K562 (cell line): Measurements from ENCODE around the gene MAMDC4. TPM values are rescaled to one million over a fixed set of nuclear protein-coding genes. Genes with fewer than 3 reads are reported as not detected.
A peak's percentile ranks its signal among the peaks of the same experiment; 100 is the strongest.

Experiments used
- BRF1 ChIP-seq: IDR thresholded peaks from 3 replicates; pipeline ENCODE4 v1.6.1; 2011; ENCODE audit warnings: borderline replicate concordance, mild to moderate bottlenecking; ENCODE audit not compliant: insufficient read length; ENCODE audit errors: extremely low read depth
- DNMT1 ChIP-seq: fragments of 450-650 bp; IDR thresholded peaks from 2 replicates; pipeline ENCODE4 v1.6.1; 2016; ENCODE audit warnings: antibody characterized with exemption, mild to moderate bottlenecking
- EWSR1 ChIP-seq: fragments of 450-650 bp; IDR thresholded peaks from 2 replicates; pipeline ENCODE4 v1.6.1; 2018; ENCODE audit warnings: borderline replicate concordance, mild to moderate bottlenecking, low read depth, moderate library complexity; ENCODE audit not compliant: partially characterized antibody
- KAT7 ChIP-seq: sonication (generic); formaldehyde crosslinking; IDR thresholded peaks from 2 replicates; pipeline ENCODE4 v1.8.0; 2022; ENCODE audit warnings: missing genetic modification reagents, mild to moderate bottlenecking, borderline replicate concordance
- L3MBTL2 ChIP-seq: fragments of 450-650 bp; IDR thresholded peaks from 2 replicates; pipeline ENCODE4 v1.6.1; 2016; ENCODE audit warnings: mild to moderate bottlenecking, moderate library complexity
- MECOM ChIP-seq: fragments of 250-450 bp; sonication (Bioruptor Pico); IDR thresholded peaks from 2 replicates; pipeline ENCODE4 v1.8.0; 2022; ENCODE audit warnings: inconsistent platforms
- OTX1 ChIP-seq: fragments of 450-650 bp; formaldehyde crosslinking; IDR thresholded peaks from 2 replicates; pipeline ENCODE4 v1.4.0; 2022; ENCODE audit warnings: mild to moderate bottlenecking
- POLR2A ChIP-seq: fragments of 450-650 bp; conservative IDR thresholded peaks from 2 replicates; pipeline ENCODE4 v1.6.1; 2016
- POLR2B ChIP-seq: fragments of 450-650 bp; IDR thresholded peaks from 2 replicates; pipeline ENCODE4 v1.6.1; 2018; ENCODE audit warnings: low read depth; ENCODE audit not compliant: partially characterized antibody
- RAD51 ChIP-seq: fragments of 450-650 bp; IDR thresholded peaks from 2 replicates; pipeline ENCODE4 v1.7.1; 2016; ENCODE audit warnings: low read depth, mild to moderate bottlenecking, borderline replicate concordance
- RBM22 ChIP-seq: fragments of 200-400 bp; formaldehyde crosslinking; IDR thresholded peaks from 2 replicates; pipeline ENCODE4 v1.6.1; 2018; ENCODE audit warnings: low read length, low read depth; ENCODE audit not compliant: poor library complexity, severe bottlenecking
- SIN3A ChIP-seq, 2 experiments: fragments of 150-350 bp in 1 of 2; IDR thresholded peaks; 2 replicates each; pipeline ENCODE4 v1.6.1; 2011 to 2016; ENCODE audit warnings: borderline replicate concordance in 2 of 2, low read depth in 2 of 2, low read length in 2 of 2, mild to moderate bottlenecking in 2 of 2, moderate library complexity in 2 of 2; ENCODE audit not compliant: control insufficient read depth in 1 of 2
- SP1 ChIP-seq: sonication (generic); formaldehyde crosslinking; IDR thresholded peaks from 2 replicates; pipeline ENCODE4 v1.8.1; 2022; ENCODE audit warnings: mild to moderate bottlenecking, missing genetic modification reagents
- SPI1 ChIP-seq: IDR thresholded peaks from 2 replicates; pipeline ENCODE4 v1.6.1; 2011; ENCODE audit warnings: low read depth, low read length, control low read depth, borderline replicate concordance
- SUPT5H ChIP-seq: fragments of 450-650 bp; IDR thresholded peaks from 2 replicates; pipeline ENCODE4 v1.6.1; 2016
- TAF15 ChIP-seq: fragments of 200-400 bp; formaldehyde crosslinking; IDR thresholded peaks from 2 replicates; pipeline ENCODE4 v1.6.1; 2017; ENCODE audit warnings: mild to moderate bottlenecking, low read depth, low read length, moderate library complexity
- TFAP4 ChIP-seq: sonication (generic); formaldehyde crosslinking; IDR thresholded peaks from 2 replicates; pipeline ENCODE4 v1.8.0; 2022; ENCODE audit warnings: missing genetic modification reagents, mild to moderate bottlenecking, moderate library complexity, borderline replicate concordance
- VEZF1 ChIP-seq: fragments of 200-800 bp; sonication (Bioruptor generic); IDR thresholded peaks from 2 replicates; pipeline ENCODE4 v1.6.1; 2017; ENCODE audit warnings: missing genetic modification characterization, missing compliant biosample characterization
- ZBTB43 ChIP-seq: sonication (generic); formaldehyde crosslinking; IDR thresholded peaks from 2 replicates; pipeline ENCODE4 v1.8.0; 2023; ENCODE audit warnings: mild to moderate bottlenecking, missing genetic modification reagents
- ZKSCAN8 ChIP-seq: fragments of 200-800 bp; sonication (Bioruptor generic); IDR thresholded peaks from 2 replicates; pipeline ENCODE4 v1.6.1; 2016; ENCODE audit warnings: missing genetic modification characterization, missing compliant biosample characterization
- ZNF146 ChIP-seq: IDR thresholded peaks from one replicate; pipeline ENCODE4 v1.6.1; 2018; ENCODE audit warnings: missing compliant biosample characterization; ENCODE audit not compliant: unreplicated experiment
- ZNF23 ChIP-seq: fragments of 250-450 bp; sonication (Bioruptor Pico); IDR thresholded peaks from 2 replicates; pipeline ENCODE4 v1.4.0; 2020; ENCODE audit warnings: mild to moderate bottlenecking
- ZNF274 ChIP-seq: IDR thresholded peaks from 2 replicates; pipeline ENCODE4 v1.6.1; 2011; ENCODE audit warnings: low read depth, mild to moderate bottlenecking, low read length, moderate library complexity, borderline replicate concordance
- ZNF740 ChIP-seq, 3 experiments: fragments of 200-800 bp in 1 of 3; sonication (Bioruptor generic) in 1 of 3; sonication (generic) in 1 of 3; formaldehyde crosslinking in 1 of 3; IDR thresholded peaks; 2 replicates each; pipeline versions ENCODE4 v1.6.1 to v1.8.0; 2016 to 2022; ENCODE audit warnings: mild to moderate bottlenecking in 2 of 3, missing compliant biosample characterization in 2 of 3, missing genetic modification characterization in 2 of 3, missing genetic modification reagents in 1 of 3
- polyA plus RNA-seq, 8 experiments: library from polyadenylated mRNA; depleted of rRNA in 4 of 8; stranded (reverse) in 5 of 8; unstranded in 3 of 8; fragments of >200 nt; fragmentation: Nextera tagmentation in 2 of 8; fragmentation: Illumina TruSeq in 1 of 8; extraction: Ambion mirVana in 2 of 8; extraction: Trizol in 1 of 8; gene quantifications; 2 replicates each; pipeline versions ENCODE4 v1.2.1 to v1.2.3, GENCODE V29; 2011 to 2014; ENCODE audit warnings: inconsistent platforms in 1 of 8, missing spikeins in 1 of 8
- total RNA-seq, 7 experiments: library from RNA; depleted of rRNA in 6 of 7; stranded (reverse); fragments of >200 nt in 6 of 7; fragmentation: Illumina TruSeq in 2 of 7; extraction: Trizol in 2 of 7; gene quantifications; 2 replicates each; pipeline versions ENCODE4 v1.2.1 to v1.2.3, GENCODE V29; 2011 to 2021; ENCODE audit warnings: low replicate concordance in 1 of 7

Gene MAMDC4
- total and polyA plus RNA-seq, 9 of the 15 experiments (the other 6 are each of a cell fraction or from before 2014, with no cell fraction given), result 0.03 to 10.8 (median 1.5) TPM

- TF ChIP-seq ZBTB43, result no peak
- TF ChIP-seq SPI1, result no peak
- TF ChIP-seq POLR2B, result peak; percentile 64
- peak; percentile 77 for TF ChIP-seq POLR2A
- TF ChIP-seq OTX1, result peak; percentile 40; the same call in 1 of the 2 replicates
- no peak for TF ChIP-seq DNMT1
- TF ChIP-seq MECOM (CRISPR knock-in tag), result no peak
- TF ChIP-seq BRF1, result no peak
- TF ChIP-seq SUPT5H, result peak; percentile 70
- peak in 1 of 2 experiments; percentile 35; a peak in 1 of 4 replicates for TF ChIP-seq SIN3A (IDR thresholded peaks at IDR 0.05; ENCODE audit: borderline replicate concordance in 2 of 2, control insufficient read depth in 1 of 2, low read depth in 2 of 2, low read length in 2 of 2)
- no peak for TF ChIP-seq ZNF23 (CRISPR knock-in tag)
- no peak for TF ChIP-seq EWSR1
- TF ChIP-seq ZNF274, result no peak
- TF ChIP-seq RAD51, result no peak
- TF ChIP-seq RBM22, result peak; percentile 83
- no peak for TF ChIP-seq ZKSCAN8 (CRISPR knock-in tag)
- 0 out of 2 replicates have a peak, but pooled peaks have one; percentile 75 for TF ChIP-seq TAF15
- 0 out of 2 replicates have a peak, but pooled peaks have one; percentile 40 for TF ChIP-seq ZNF740 (CRISPR knock-in tag; IDR thresholded peaks at IDR 0.05)
- TF ChIP-seq ZNF740 (tag; IDR thresholded peaks at IDR 0.05), result no peak
- peak; percentile 2; the same call in 1 of the 2 replicates for TF ChIP-seq SP1 (CRISPR knock-in tag)
- TF ChIP-seq TFAP4 (CRISPR knock-in tag), result peak; percentile 82
- peak; percentile 62; the same call in 1 of the 2 replicates for TF ChIP-seq KAT7 (CRISPR knock-in tag)
- no peak for TF ChIP-seq ZNF146 (CRISPR knock-in tag)
- no peak for TF ChIP-seq L3MBTL2
- peak; percentile 40; the same call in 1 of the 2 replicates for TF ChIP-seq VEZF1 (CRISPR knock-in tag)
Observed at GRCh38 chr9:136840877-136841645, 11.1 kb upstream of the MAMDC4 start (continued).
